ENCODE results near the gene TROAP. TPM values are rescaled to one million over a fixed set of nuclear protein-coding genes. Genes with fewer than 3 reads are reported as not detected.

TROAP gene
- total RNA-seq, 1 experiment from 2014 or later, result 135 TPM

DNA sequence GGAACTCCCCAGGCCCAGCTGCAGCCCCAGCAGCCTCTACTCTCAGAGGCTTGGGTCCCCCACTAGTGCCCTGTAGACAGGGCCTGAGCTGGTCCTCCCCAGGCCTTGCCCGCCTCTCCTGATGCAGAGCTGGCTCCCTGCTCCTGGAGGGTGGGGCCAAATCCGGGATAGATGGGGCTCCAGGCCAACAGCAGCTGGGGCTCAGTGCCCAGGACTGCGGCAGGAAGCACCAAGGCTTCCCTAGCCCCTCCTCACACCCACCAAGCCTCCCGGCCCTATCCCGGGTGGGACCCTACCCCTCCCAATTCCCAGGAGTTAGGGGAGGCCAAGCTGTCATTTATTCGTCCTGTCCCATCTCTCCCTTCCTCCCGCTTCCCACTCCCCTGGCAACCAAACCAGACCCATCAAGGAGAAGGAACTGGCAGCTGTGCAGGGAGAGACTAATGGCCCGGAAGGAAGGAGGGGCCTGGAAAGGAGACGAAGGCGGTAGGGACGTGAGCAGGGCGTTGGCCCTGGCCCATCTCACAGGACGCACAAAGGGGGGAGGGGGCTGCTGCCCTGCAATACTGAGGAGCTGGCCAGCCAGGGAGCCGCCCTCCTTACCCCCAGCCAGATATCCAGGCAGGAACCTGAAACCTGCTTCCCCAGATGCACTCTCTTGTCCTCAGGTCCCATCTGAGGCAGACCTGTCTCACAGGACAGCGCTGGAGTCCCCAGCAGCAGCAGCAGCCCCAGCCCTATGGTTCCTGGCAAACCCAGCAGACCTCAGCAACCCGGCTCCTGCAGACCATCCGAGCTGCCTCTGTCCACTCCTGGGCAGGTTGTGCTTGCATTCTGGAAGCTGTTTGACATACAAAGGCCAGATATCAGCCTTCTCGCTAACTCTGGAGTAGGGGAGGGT lies 29.7 kb upstream of the TROAP start:
- Mint-ChIP-seq H3K4me3 (ENCODE audit: unreplicated experiment) (no peak overlapping the region), H3K27ac (ENCODE audit: unreplicated experiment) (no peak overlapping the region), H3K36me3 (ENCODE audit: insufficient read depth, unreplicated experiment) (no peaks in the 10 kb centered on the region), H3K4me1 (ENCODE audit: low read depth, unreplicated experiment) (peaks cover 5% of the 10 kb centered on the region), H3K9me3 (ENCODE audit: unreplicated experiment) (no peaks in the 10 kb centered on the region), H3K27me3 (ENCODE audit: insufficient read depth, unreplicated experiment) (no peaks in the 10 kb centered on the region)
- Histone ChIP-seq H3K9me3 (no peaks in the 10 kb centered on the region), H3K4me1 (0 out of 2 replicates have a peak, but pooled peaks cover 5% of the 10 kb centered on the region), H3K36me3 (ENCODE audit: control insufficient read depth, insufficient read depth, low read length) (no peaks in the 10 kb centered on the region), H3K4me3 (ENCODE audit: low read depth, low read length) (no peak overlapping the region), H3K27me3 (replicated peaks; ENCODE audit: control insufficient read depth, insufficient read depth, low read length) (no peaks in the 10 kb centered on the region)
- TF ChIP-seq, protein P1, sequence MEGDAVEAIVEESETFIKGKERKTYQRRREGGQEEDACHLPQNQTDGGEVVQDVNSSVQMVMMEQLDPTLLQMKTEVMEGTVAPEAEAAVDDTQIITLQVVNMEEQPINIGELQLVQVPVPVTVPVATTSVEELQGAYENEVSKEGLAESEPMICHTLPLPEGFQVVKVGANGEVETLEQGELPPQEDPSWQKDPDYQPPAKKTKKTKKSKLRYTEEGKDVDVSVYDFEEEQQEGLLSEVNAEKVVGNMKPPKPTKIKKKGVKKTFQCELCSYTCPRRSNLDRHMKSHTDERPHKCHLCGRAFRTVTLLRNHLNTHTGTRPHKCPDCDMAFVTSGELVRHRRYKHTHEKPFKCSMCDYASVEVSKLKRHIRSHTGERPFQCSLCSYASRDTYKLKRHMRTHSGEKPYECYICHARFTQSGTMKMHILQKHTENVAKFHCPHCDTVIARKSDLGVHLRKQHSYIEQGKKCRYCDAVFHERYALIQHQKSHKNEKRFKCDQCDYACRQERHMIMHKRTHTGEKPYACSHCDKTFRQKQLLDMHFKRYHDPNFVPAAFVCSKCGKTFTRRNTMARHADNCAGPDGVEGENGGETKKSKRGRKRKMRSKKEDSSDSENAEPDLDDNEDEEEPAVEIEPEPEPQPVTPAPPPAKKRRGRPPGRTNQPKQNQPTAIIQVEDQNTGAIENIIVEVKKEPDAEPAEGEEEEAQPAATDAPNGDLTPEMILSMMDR (IDR thresholded peaks at IDR 0.05; ENCODE audit: insufficient read depth in 1 of 2, low read depth in 1 of 2, low read length in 1 of 2, severe bottlenecking in 1 of 2, unreplicated experiment in 1 of 2), result no peak
- ChIA-PET CTCF (interaction anchor here (1.8 kb wide), 1 partner anchor 55 kb away, joined by 7 read pairs; no protein-coding TSS in a partner anchor), POLR2A (interaction anchor here (1.2 kb wide), 1 partner anchor 74 kb away, joined by 4 read pairs; the partner anchor contains the start of gene SPATS2)
- peak in 1 of 2 experiments; percentile 37 for DNase-seq
- intact Hi-C loops (cut with micrococcal nuclease; ENCODE audit: unreplicated experiment), result no loop called here
- BruUV-seq (replicated peaks), result no TSS peak

- Histone ChIP-seq H3K9me3 (no peaks in the 10 kb centered on the region), H3K27me3 (replicated peaks; ENCODE audit: control insufficient read depth, insufficient read depth, low read length) (no peaks in the 10 kb centered on the region), H3K4me3 (ENCODE audit: low read depth, low read length) (no peak overlapping the region), H3K4me1 (0 out of 2 replicates have a peak, but pooled peaks cover 5% of the 10 kb centered on the region), H3K36me3 (ENCODE audit: control insufficient read depth, insufficient read depth, low read length) (no peaks in the 10 kb centered on the region)
- H3K27me3 Mint-ChIP-seq (ENCODE audit: insufficient read depth, unreplicated experiment), result no peaks in the 10 kb centered on the region
- TF ChIP-seq, protein P1 (IDR thresholded peaks at IDR 0.05; ENCODE audit: insufficient read depth in 1 of 2, low read depth in 1 of 2, low read length in 1 of 2, severe bottlenecking in 1 of 2, unreplicated experiment in 1 of 2), result no peak
- BruUV-seq (replicated peaks), result no TSS peak
- ChIA-PET CTCF (interaction anchor here (0.6 to 1.8 kb wide), 5 partner anchors 12 to 177 kb away, joined by 3 to 12 read pairs (median 7); no protein-coding TSS in a partner anchor), POLR2A (interaction anchor here (0.7 to 0.9 kb wide), 2 partner anchors 29 to 72 kb away, joined by 3 read pairs; partner anchors contain the start of gene TROAP)
- intact Hi-C loops (cut with micrococcal nuclease; ENCODE audit: unreplicated experiment), result no loop called here
- H3K4me1 Mint-ChIP-seq (ENCODE audit: low read depth, unreplicated experiment), result peaks cover 11% of the 10 kb centered on the region
- no peak for DNase-seq
- H3K36me3 Mint-ChIP-seq (ENCODE audit: insufficient read depth, unreplicated experiment), result no peaks in the 10 kb centered on the region
- H3K9me3 Mint-ChIP-seq (ENCODE audit: unreplicated experiment), result no peaks in the 10 kb centered on the region
- H3K4me3 Mint-ChIP-seq (ENCODE audit: unreplicated experiment), result no peak overlapping the region
- no peak overlapping the region for H3K27ac Mint-ChIP-seq (ENCODE audit: unreplicated experiment)
Observed at GRCh38 chr12:49294086-49294803, 28.8 kb upstream of the TROAP start.

- ChIA-PET POLR2A (interaction anchor here (0.7 to 0.9 kb wide), 2 partner anchors 28 to 72 kb away, joined by 3 read pairs; partner anchors contain the start of gene TROAP), CTCF (interaction anchor here (0.5 to 3.1 kb wide), 7 partner anchors 12 to 532 kb away, joined by 3 to 44 read pairs (median 6); no protein-coding TSS in a partner anchor)
- no peaks in the 10 kb centered on the region for H3K9me3 Mint-ChIP-seq (ENCODE audit: unreplicated experiment)
- H3K4me1 ChIP-seq, result 0 out of 2 replicates have a peak, but pooled peaks cover 5% of the 10 kb centered on the region
- intact Hi-C loops (cut with micrococcal nuclease; ENCODE audit: unreplicated experiment), result no loop called here
- peaks cover 11% of the 10 kb centered on the region for H3K4me1 Mint-ChIP-seq (ENCODE audit: low read depth, unreplicated experiment)
- H3K36me3 ChIP-seq (ENCODE audit: control insufficient read depth, insufficient read depth, low read length), result no peaks in the 10 kb centered on the region
- H3K27me3 ChIP-seq (replicated peaks; ENCODE audit: control insufficient read depth, insufficient read depth, low read length), result no peaks in the 10 kb centered on the region
- BruUV-seq (replicated peaks), result no TSS peak
- TF ChIP-seq, protein P1 (IDR thresholded peaks at IDR 0.05; ENCODE audit: insufficient read depth in 1 of 2, low read depth in 1 of 2, low read length in 1 of 2, severe bottlenecking in 1 of 2, unreplicated experiment in 1 of 2), result no peak
- no peak for DNase-seq
- H3K27ac Mint-ChIP-seq (ENCODE audit: unreplicated experiment), result no peak overlapping the region
- H3K27me3 Mint-ChIP-seq (ENCODE audit: insufficient read depth, unreplicated experiment), result no peaks in the 10 kb centered on the region
- H3K9me3 ChIP-seq, result no peaks in the 10 kb centered on the region
- H3K36me3 Mint-ChIP-seq (ENCODE audit: insufficient read depth, unreplicated experiment), result no peaks in the 10 kb centered on the region
- no peak overlapping the region for H3K4me3 Mint-ChIP-seq (ENCODE audit: unreplicated experiment)
- no peak overlapping the region for H3K4me3 ChIP-seq (ENCODE audit: low read depth, low read length)
Observed at GRCh38 chr12:49294804-49295081, 28.3 kb upstream of the TROAP start.
